ENCODE measurements around the gene ARL13B.

DNA sequence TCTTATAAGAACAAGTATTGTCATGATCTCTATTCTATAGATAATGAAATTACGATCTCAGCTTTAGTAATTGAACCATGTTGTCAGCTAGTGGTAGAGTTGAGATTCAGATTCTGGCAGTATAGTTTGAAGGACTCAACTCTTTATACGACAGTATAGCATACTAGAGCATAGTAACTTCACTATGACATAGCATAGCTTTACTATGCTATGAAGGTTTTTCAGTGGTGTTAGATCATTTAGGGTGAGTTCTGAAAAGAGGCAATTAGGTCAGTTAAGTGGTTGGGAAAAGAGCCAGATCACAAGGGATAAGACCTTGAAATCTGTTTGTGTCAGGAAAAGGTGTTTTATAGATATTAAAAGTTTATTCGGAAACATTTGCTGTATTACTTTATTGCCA lies 40.3 kb downstream of the ARL13B start:
- TF ChIP-seq, protein P1, sequence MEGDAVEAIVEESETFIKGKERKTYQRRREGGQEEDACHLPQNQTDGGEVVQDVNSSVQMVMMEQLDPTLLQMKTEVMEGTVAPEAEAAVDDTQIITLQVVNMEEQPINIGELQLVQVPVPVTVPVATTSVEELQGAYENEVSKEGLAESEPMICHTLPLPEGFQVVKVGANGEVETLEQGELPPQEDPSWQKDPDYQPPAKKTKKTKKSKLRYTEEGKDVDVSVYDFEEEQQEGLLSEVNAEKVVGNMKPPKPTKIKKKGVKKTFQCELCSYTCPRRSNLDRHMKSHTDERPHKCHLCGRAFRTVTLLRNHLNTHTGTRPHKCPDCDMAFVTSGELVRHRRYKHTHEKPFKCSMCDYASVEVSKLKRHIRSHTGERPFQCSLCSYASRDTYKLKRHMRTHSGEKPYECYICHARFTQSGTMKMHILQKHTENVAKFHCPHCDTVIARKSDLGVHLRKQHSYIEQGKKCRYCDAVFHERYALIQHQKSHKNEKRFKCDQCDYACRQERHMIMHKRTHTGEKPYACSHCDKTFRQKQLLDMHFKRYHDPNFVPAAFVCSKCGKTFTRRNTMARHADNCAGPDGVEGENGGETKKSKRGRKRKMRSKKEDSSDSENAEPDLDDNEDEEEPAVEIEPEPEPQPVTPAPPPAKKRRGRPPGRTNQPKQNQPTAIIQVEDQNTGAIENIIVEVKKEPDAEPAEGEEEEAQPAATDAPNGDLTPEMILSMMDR (IDR thresholded peaks at IDR 0.05; ENCODE audit: low read length): no peak
- TF ChIP-seq EZH2 (optimal IDR thresholded peaks at IDR 0.05; ENCODE audit: low read depth, low read length): no peak
